Measurements from ENCODE around the gene TGOLN2.

GRCh38 chr2:85283641-85284040 lies 44.1 kb downstream of the TGOLN2 start:
- TF ChIP-seq, protein P1, sequence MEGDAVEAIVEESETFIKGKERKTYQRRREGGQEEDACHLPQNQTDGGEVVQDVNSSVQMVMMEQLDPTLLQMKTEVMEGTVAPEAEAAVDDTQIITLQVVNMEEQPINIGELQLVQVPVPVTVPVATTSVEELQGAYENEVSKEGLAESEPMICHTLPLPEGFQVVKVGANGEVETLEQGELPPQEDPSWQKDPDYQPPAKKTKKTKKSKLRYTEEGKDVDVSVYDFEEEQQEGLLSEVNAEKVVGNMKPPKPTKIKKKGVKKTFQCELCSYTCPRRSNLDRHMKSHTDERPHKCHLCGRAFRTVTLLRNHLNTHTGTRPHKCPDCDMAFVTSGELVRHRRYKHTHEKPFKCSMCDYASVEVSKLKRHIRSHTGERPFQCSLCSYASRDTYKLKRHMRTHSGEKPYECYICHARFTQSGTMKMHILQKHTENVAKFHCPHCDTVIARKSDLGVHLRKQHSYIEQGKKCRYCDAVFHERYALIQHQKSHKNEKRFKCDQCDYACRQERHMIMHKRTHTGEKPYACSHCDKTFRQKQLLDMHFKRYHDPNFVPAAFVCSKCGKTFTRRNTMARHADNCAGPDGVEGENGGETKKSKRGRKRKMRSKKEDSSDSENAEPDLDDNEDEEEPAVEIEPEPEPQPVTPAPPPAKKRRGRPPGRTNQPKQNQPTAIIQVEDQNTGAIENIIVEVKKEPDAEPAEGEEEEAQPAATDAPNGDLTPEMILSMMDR (IDR thresholded peaks at IDR 0.05): no peak
- TF ChIP-seq POLR2A (IDR thresholded peaks at IDR 0.05): no peak

Data from heart left ventricle (tissue), 13 donors.